Peyer's patch (tissue), 4 donors: ENCODE measurements around the gene CAPN5. TPM values are rescaled to one million over a fixed set of nuclear protein-coding genes. Genes with fewer than 3 reads are reported as not detected.

Experiments
- DNase-seq, 3 donors: peaks; one replicate each; pipeline ENCODE4 v3.0.0-alpha.2; 2017 to 2019
- H3K27ac ChIP-seq, 4 donors: fragments of 200-600 bp; sonication (generic); one replicate each; pipeline ENCODE4 v1.5.1; 2016 to 2019
- H3K27me3 ChIP-seq, 2 donors: fragments of 200-600 bp; sonication (generic); one replicate each; pipeline ENCODE4 v1.5.1; 2019
- H3K36me3 ChIP-seq, 3 donors: fragments of 200-600 bp; sonication (generic); one replicate each; pipeline ENCODE4 v1.5.1; 2016 to 2019
- H3K4me1 ChIP-seq, 4 donors: fragments of 200-600 bp; sonication (generic); one replicate each; pipeline ENCODE4 v1.5.1; 2016 to 2019
- H3K4me3 ChIP-seq, 4 donors: fragments of 200-600 bp; sonication (generic); 1 replicate in 3 of 4; 2 replicates in 1 of 4; pipeline ENCODE4 v1.5.1; 2016 to 2019; ENCODE audit warnings: mild to moderate bottlenecking in 1 of 4
- H3K9me3 ChIP-seq, 4 donors: fragments of 200-600 bp; sonication (generic); one replicate each; pipeline ENCODE4 v1.5.1; 2016 to 2019; ENCODE audit warnings: mild to moderate bottlenecking in 1 of 4
- POLR2A ChIP-seq, 2 donors: fragments of 450-650 bp; IDR thresholded peaks; one replicate each; pipeline ENCODE4 v1.5.1; 2017; ENCODE audit warnings: antibody characterized with exemption in 2 of 2, mild to moderate bottlenecking in 2 of 2, moderate library complexity in 2 of 2
- total RNA-seq, 4 donors: library from RNA; depleted of rRNA; stranded (reverse); fragments of >200 nt; gene quantifications; one replicate each; pipeline ENCODE4 v1.1.0, GENCODE V29; 2016
- TF ChIP-seq, protein P1 (sequence below), 6 experiments: fragments of 450-650 bp in 4 of 6; fragments of 200-600 bp in 2 of 6; sonication (generic) in 1 of 6; IDR thresholded peaks; one replicate each; pipeline ENCODE4 v1.5.1; 2017 to 2019; ENCODE audit warnings: antibody characterized with exemption in 6 of 6, mild to moderate bottlenecking in 3 of 6, moderate library complexity in 1 of 6

The CAPN5 gene
- total RNA-seq, 4 donors from 2014 or later = 75.9 to 203 (median 162) TPM

DNA sequence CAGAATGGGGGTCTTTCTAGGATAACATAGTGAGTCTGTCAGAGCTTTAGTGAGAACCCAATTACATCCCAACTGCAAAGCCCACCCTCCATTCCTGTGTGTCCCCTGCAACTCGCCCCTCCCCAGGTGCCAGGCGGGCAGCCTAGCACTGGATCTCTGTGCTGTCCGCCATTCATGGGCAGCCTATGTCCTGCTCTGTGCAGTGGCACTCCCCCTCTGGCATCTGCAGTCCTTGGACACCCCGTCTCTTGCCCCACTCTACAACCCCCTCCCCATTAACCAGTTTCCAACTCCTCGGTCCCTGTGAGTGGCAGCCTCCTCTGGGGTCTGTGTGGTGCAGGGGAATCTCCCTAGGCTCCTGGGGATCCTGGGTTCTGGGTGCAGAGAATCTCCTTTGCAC, 98.3 kb downstream of the CAPN5 start:
- Histone ChIP-seq H3K27me3 (no peaks in the 10 kb centered on the region), H3K9me3 (no peaks in the 10 kb centered on the region), H3K4me3 (no peak overlapping the region), H3K4me1 (no peaks in the 10 kb centered on the region), H3K27ac (no peak overlapping the region), H3K36me3 (no peaks in the 10 kb centered on the region)
- TF ChIP-seq, protein P1, sequence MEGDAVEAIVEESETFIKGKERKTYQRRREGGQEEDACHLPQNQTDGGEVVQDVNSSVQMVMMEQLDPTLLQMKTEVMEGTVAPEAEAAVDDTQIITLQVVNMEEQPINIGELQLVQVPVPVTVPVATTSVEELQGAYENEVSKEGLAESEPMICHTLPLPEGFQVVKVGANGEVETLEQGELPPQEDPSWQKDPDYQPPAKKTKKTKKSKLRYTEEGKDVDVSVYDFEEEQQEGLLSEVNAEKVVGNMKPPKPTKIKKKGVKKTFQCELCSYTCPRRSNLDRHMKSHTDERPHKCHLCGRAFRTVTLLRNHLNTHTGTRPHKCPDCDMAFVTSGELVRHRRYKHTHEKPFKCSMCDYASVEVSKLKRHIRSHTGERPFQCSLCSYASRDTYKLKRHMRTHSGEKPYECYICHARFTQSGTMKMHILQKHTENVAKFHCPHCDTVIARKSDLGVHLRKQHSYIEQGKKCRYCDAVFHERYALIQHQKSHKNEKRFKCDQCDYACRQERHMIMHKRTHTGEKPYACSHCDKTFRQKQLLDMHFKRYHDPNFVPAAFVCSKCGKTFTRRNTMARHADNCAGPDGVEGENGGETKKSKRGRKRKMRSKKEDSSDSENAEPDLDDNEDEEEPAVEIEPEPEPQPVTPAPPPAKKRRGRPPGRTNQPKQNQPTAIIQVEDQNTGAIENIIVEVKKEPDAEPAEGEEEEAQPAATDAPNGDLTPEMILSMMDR (IDR thresholded peaks at IDR 0.05) = no peak
- TF ChIP-seq POLR2A (IDR thresholded peaks at IDR 0.05) = no peak
- no peak for DNase-seq

DNA sequence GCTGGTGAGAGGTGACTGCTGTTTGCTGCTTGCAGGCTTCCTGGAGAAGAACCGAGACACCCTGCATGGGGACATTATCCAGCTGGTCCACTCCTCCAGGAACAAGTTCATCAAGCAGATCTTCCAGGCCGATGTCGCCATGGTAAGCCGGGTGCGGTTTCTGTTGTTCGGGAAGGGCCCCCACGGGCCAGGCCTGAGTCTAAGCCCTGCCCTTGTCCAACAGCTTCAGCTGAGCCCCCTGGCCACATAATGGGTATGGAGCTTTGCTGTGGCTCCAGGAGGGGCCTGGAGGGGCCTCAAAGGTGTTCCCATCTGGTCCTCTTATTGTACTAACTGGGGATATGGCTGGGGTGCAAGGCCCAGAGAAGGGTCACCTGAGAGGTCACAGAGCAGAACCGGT, 99.2 kb downstream of the CAPN5 start:
- H3K27ac ChIP-seq = no peak overlapping the region
- no peak for DNase-seq
- no peaks in the 10 kb centered on the region for H3K9me3 ChIP-seq
- TF ChIP-seq, protein P1 (IDR thresholded peaks at IDR 0.05) = no peak
- no peak for TF ChIP-seq POLR2A (IDR thresholded peaks at IDR 0.05)
- H3K36me3 ChIP-seq = no peaks in the 10 kb centered on the region
- no peak overlapping the region for H3K4me3 ChIP-seq
- no peaks in the 10 kb centered on the region for H3K27me3 ChIP-seq
- H3K4me1 ChIP-seq = no peaks in the 10 kb centered on the region

DNA sequence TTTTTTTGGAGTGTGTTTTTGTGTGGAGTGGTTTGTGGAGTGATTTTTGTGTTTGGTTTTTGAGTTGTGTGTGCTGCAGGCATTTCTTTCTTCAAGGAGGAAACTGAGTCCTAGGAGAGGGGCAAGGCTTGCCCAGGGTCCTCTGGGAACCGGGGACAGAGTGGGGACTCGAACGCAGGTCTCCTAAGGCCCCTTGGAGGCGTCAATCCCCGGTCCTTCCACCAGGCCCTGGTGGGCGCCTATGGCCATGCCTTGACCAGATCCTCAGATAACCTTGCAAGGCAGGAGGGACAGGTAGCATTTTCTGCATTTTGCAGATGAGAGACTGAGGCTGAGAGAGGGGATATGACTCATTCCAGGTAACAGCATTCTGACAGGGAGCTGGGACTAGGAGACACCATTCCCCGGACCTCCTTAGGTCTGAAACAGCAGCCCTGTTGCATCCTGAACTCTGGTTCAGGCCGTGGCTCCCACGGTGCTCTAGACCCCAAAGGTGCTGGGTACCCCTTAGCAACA, 100.4 kb downstream of the CAPN5 start:
- Histone ChIP-seq H3K27me3 (no peaks in the 10 kb centered on the region), H3K4me1 (no peaks in the 10 kb centered on the region), H3K36me3 (no peaks in the 10 kb centered on the region), H3K27ac (no peak overlapping the region), H3K9me3 (no peaks in the 10 kb centered on the region), H3K4me3 (no peak overlapping the region)
- DNase-seq = no peak
- no peak for TF ChIP-seq POLR2A (IDR thresholded peaks at IDR 0.05)
- TF ChIP-seq, protein P1 (IDR thresholded peaks at IDR 0.05) = no peak

DNA sequence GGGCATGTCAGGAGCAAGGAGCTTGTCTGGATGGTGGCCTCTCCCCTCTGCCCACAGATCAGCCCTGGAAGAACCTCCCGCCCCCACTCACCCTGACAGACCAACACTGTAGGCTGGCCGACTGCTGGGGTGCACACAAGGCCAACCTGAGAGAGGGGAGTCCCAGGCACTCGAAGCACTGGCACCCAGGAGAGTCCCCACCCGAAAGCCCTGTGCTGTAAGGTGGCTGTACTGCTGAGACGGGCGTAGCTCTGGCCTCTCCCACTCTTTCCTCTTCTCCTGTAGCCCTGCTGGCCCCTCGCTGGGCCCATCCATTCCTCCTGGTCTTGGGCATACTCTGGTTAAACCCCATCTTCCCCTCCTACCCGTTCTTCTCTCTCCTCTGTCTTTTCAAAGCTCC, 101.0 kb downstream of the CAPN5 start:
- no peak overlapping the region for H3K27ac ChIP-seq
- no peak overlapping the region for H3K4me3 ChIP-seq
- TF ChIP-seq, protein P1 (IDR thresholded peaks at IDR 0.05) = no peak
- TF ChIP-seq POLR2A (IDR thresholded peaks at IDR 0.05) = no peak
- H3K36me3 ChIP-seq = no peaks in the 10 kb centered on the region
- no peak for DNase-seq
- H3K27me3 ChIP-seq = no peaks in the 10 kb centered on the region
- no peaks in the 10 kb centered on the region for H3K9me3 ChIP-seq
- H3K4me1 ChIP-seq = no peaks in the 10 kb centered on the region

DNA sequence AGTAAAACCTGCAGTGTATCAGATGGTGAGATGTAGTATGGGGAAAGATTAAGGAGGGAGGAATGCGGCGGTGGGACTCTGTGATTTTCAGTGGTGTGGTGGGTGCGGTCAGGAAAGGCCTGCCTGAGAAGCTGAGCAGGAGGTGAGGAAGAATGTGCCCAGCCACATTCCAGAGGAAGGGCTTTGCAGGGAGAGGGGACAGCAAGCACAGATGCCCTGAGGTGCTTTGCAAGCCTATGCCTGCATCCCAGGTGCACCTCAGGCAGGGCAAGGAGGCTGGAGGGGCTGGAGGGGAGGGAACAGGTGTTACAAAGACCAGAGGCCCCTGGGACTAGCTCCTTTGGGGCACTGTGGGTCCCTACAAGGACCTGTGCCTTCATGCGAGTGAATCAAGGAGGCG, 103.3 kb downstream of the CAPN5 start:
- H3K27ac ChIP-seq = no peak overlapping the region
- no peaks in the 10 kb centered on the region for H3K27me3 ChIP-seq
- no peaks in the 10 kb centered on the region for H3K4me1 ChIP-seq
- no peaks in the 10 kb centered on the region for H3K36me3 ChIP-seq
- H3K4me3 ChIP-seq = no peak overlapping the region
- DNase-seq = no peak
- TF ChIP-seq, protein P1 (IDR thresholded peaks at IDR 0.05) = no peak
- no peak for TF ChIP-seq POLR2A (IDR thresholded peaks at IDR 0.05)
- H3K9me3 ChIP-seq = no peaks in the 10 kb centered on the region

DNA sequence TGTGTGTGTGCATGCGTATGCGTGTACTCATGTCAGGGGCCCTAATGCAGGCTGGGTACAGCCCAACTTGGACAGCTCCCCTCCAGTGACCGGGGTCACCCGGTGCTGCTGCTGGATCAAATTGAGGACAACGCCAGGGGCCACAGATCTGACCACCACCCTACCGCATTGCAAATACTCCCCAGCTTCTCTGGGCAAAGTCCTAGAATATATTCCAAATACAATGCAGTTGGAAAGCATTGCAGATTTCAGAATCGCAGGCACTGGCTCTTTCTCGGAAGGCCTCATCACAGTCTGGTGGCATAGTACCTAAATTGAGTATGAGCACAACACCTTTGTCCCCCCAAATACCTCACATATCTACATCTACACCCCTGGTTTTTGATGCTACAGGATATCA, 104.5 kb downstream of the CAPN5 start:
- Histone ChIP-seq H3K27me3 (no peaks in the 10 kb centered on the region), H3K4me3 (no peak overlapping the region), H3K36me3 (no peaks in the 10 kb centered on the region), H3K4me1 (no peaks in the 10 kb centered on the region), H3K9me3 (no peaks in the 10 kb centered on the region), H3K27ac (no peak overlapping the region)
- TF ChIP-seq, protein P1 (IDR thresholded peaks at IDR 0.05) = no peak
- DNase-seq = no peak
